ENCODE data around the gene ACVR1C. TPM values are rescaled to one million over a fixed set of nuclear protein-coding genes. Genes with fewer than 3 reads are reported as not detected.

The ACVR1C gene
- total and polyA plus RNA-seq, 2 of the 4 experiments (the other 2 are of a cell fraction), result 0.07 to 0.18 TPM

GRCh38 chr2:157477919-157478318 is 150.7 kb downstream of the ACVR1C start:
- Histone ChIP-seq H3K23ac (ENCODE audit: low read depth, low read length) (no peak overlapping the region), H3K56ac (ENCODE audit: extremely low read depth, insufficient read depth, low read length) (no peak overlapping the region), H3K27me3 (ENCODE audit: control insufficient read depth, insufficient read depth, low read length) (no peaks in the 10 kb centered on the region), H4K5ac (ENCODE audit: low read depth, low read length) (no peak overlapping the region), H3K18ac (ENCODE audit: low read depth, low read length) (no peak overlapping the region), H3K9ac (ENCODE audit: low read depth, low read length) (no peak overlapping the region), H2BK20ac (ENCODE audit: low read depth, low read length) (no peak overlapping the region), H3K14ac (replicated peaks; ENCODE audit: low read depth, low read length) (no peak overlapping the region), H4K20me1 (ENCODE audit: insufficient read depth, low read length) (no peaks in the 10 kb centered on the region), H3K4me2 (ENCODE audit: low read depth, low read length) (no peak overlapping the region), H3K27ac (ENCODE audit: insufficient read depth, low read length) (no peak overlapping the region), H4K8ac (ENCODE audit: low read depth in 2 of 2, low read length in 2 of 2) (no peak overlapping the region), H2AK5ac (ENCODE audit: low read depth, low read length) (no peak overlapping the region), H2AFZ (replicated peaks; ENCODE audit: low read length, poor library complexity) (no peak overlapping the region), H3K4me1 (ENCODE audit: control insufficient read depth, insufficient read depth, low read length) (no peaks in the 10 kb centered on the region), H3K9me1 (ENCODE audit: insufficient read depth, low read length) (no peaks in the 10 kb centered on the region), H2BK120ac (ENCODE audit: low read depth, low read length) (no peak overlapping the region), H2AK9ac (replicated peaks; ENCODE audit: low read depth, low read length, poor library complexity) (no peak overlapping the region), H2BK5ac (ENCODE audit: low read depth, low read length, poor library complexity, severe bottlenecking) (no peak overlapping the region), H3K36me3 (ENCODE audit: control insufficient read depth, insufficient read depth, low read length) (no peaks in the 10 kb centered on the region), H3K79me1 (ENCODE audit: low read depth in 1 of 2, low read length in 2 of 2) (no peaks in the 10 kb centered on the region), H3K9me3 (ENCODE audit: control insufficient read depth, insufficient read depth, low read length) (no peaks in the 10 kb centered on the region), H2BK15ac (ENCODE audit: low read depth, low read length) (no peak overlapping the region), H3K4ac (ENCODE audit: low read depth, low read length) (no peak overlapping the region), H3K4me3 (ENCODE audit: insufficient read depth, low read depth, low read length) (no peak overlapping the region), H4K91ac (ENCODE audit: insufficient read depth, low read depth, low read length) (no peak overlapping the region)
- DNase-seq (no peak), ATAC-seq (ENCODE audit: low read depth) (no peak)
- intact Hi-C loops (cut with micrococcal nuclease) (no loop called here), dilution Hi-C loops (cut with HindIII; ENCODE audit: low sequenced_read_pairs, unreplicated experiment) (no loop called here), in situ Hi-C loops (cut with MboI; ENCODE audit: low sequenced_read_pairs) (loop anchor here (25.0 kb wide), 1 partner anchor 284 kb away; no protein-coding TSS in a partner anchor)
- BruUV-seq (replicated peaks), result no TSS peak
- CTCF ChIA-PET, result no interaction called here
- POLR2A ChIA-PET (ENCODE audit: unreplicated experiment), result no interaction called here
- no peak for TF ChIP-seq RCOR1 (IDR thresholded peaks at IDR 0.05; ENCODE audit: insufficient replicate concordance, low read length)
- TF ChIP-seq CHD1 (IDR thresholded peaks at IDR 0.05; ENCODE audit: low read depth, low read length), result no peak
- no peak for TF ChIP-seq NFE2L2 (IDR thresholded peaks at IDR 0.05; ENCODE audit: low read depth, low read length)
- TF ChIP-seq RAD21 (IDR thresholded peaks at IDR 0.05; ENCODE audit: low read length), result no peak
- no peak for TF ChIP-seq ELK1 (IDR thresholded peaks at IDR 0.05; ENCODE audit: borderline replicate concordance, low read depth, low read length)
- TF ChIP-seq MAZ (IDR thresholded peaks at IDR 0.05; ENCODE audit: borderline replicate concordance, low read depth, low read length), result no peak
- TF ChIP-seq MAFK (IDR thresholded peaks at IDR 0.05; ENCODE audit: low read depth, low read length), result no peak
- TF ChIP-seq USF2 (IDR thresholded peaks at IDR 0.05; ENCODE audit: low read depth, low read length), result no peak
- TF ChIP-seq RFX5 (IDR thresholded peaks at IDR 0.05; ENCODE audit: low read depth, low read length), result no peak
- TF ChIP-seq SMC3 (IDR thresholded peaks at IDR 0.05; ENCODE audit: low read depth, low read length), result no peak
- no peak for TF ChIP-seq BHLHE40 (IDR thresholded peaks at IDR 0.05; ENCODE audit: low read depth, low read length)
- TF ChIP-seq MXI1 (IDR thresholded peaks at IDR 0.05; ENCODE audit: borderline replicate concordance, low read depth, low read length), result no peak
- TF ChIP-seq POLR2A (IDR thresholded peaks at IDR 0.05; ENCODE audit: low read depth, low read length), result no peak
- no peak for TF ChIP-seq CEBPB (IDR thresholded peaks at IDR 0.05; ENCODE audit: low read depth, low read length)

All from IMR-90 (cell line).